GM19452 (cell line): Measurements from ENCODE around the gene FBXO4.
"Not testable (repeated sequence)": the region's sequence is repeated elsewhere in the genome, so short reads cannot be mapped to it uniquely, and the experiment has no call there.

Experiments used
- ATAC-seq: cut with Tn5 transposase; IDR thresholded peaks from one replicate; pipeline ENCODE4 v1.9.1; 2021; ENCODE audit not compliant: unreplicated experiment

Gene FBXO4

DNA sequence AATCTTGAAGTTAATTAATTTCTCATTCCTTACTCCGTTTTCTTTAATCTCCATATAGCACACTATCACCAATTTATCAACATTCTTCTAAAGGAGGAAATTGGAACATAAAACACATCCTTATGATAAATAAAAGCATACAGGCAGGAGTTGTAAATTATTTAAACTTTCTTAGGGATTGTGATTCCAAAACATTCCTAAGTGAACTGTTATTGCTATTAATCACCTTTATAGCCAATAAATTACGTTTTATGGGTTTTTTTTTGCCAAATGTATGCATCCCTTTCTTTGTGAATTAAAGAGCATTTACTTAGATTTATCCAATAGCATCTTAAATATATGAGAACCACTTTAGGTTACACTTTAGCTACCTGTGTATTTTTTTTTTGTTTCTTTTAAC is 55.3 kb downstream of the FBXO4 start:
- no peak for ATAC-seq

DNA sequence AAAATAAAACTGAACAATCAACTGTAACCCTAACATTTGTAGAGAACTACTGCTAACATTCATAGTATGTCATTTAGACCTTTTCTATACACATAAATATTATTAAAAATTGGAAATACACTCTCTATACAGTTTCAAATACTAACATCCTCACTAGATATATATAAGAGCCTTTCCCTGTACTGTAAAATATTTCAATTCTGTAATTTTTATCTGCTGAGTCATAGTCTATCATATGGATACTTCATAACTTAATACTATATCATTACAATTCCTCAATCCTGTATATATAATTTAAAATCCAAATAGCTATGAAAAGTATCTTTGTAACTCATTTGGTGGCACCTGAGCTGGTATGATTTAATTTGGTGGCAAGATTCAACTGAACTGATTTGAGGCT is 55.8 kb downstream of the FBXO4 start:
- ATAC-seq: no peak

DNA sequence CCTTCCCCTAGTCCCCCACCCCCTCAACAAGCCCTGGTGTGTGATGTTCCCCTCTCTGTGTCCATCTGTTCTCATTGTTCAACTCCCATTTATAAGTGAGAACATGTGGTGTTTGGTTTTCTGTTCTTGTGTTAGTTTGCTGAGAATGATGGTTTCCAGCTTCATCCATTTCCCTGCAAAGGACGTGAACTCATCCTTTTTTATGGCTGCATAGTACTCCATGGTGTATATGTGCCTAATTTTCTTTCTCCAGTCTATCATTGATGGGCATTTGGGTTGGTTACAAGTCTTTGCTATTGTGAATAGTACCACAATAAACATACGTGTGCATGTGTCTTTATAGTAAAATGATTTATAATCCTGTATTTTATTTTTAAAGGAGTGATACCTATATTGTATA is 57.8 kb downstream of the FBXO4 start:
- ATAC-seq: not testable (repeated sequence)

DNA sequence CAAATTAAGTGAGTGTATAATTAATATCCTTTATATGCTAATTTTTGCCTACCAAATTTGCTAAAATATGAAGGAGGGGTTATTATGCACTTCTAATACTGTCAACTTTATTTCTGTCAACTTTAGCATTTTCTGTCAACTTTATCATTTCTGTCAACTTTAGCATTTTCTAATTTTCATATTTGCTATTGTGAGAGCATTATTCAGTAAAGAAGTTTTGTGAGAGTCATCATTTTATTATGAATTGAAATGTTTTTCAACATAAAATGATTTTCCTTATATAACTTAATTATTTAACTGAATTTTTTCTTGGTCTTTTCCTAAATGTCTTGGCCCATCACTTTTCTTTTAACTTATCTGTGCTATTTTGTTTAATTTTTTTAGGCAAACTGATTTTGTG is 58.2 kb downstream of the FBXO4 start:
- ATAC-seq: no peak

DNA sequence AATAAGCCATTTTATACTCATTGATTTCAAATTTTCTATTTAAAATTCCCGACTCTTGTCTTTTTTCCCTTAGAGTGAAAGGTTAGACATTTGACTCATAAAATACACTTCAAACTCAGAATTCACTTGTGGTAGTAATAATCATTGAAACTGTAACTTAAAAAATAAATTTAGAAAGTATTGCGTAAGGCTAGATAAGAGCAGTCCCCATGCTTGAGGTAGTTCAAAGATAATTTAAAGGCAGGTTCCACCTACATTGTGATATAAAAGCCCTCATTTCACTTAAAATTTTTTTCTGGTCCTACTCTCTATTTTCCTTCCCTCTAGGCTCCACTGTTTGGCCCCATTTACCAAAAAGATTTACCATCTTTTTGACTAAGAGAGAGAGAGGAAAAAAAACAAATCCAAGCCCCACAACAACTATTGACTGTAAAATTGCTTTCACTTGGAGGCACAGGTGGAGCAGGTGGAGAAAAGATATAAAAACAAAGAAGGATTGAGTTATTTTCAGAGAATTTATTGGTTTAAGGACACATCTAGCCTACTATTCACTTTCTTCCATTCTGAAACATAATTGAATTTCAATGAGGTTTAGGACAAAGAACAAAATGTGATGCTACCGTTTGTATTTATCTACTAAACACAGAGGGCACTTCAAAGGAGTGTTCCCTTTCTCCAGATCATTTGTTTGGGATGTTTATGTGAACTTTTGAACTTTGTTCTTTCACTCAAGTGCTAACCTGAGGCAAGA is 61.0 kb downstream of the FBXO4 start:
- ATAC-seq: no peak
